ENCODE measurements around the gene AGBL4.

DNA sequence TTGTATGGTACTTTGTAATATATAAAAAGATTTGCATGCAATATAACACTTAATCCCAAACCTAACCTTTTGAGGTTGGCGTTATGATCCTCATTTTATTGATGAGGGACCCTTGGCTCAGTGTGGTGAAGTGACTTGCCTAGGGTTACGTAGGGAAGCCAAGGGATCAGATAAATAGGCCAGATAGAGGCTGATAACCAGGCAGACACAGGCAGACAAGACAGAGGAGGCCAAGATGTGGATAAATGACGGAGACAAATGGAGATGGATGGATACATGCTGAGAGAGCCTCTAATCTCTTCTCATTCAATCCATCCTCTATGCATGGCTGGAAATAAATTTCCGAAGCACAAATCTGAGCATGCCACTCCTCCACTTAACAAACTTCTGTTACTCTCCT is 1414.9 kb downstream of the AGBL4 start:
- TF ChIP-seq EZH2 (IDR thresholded peaks at IDR 0.05): no peak
- no peak for TF ChIP-seq POLR2AphosphoS5 (IDR thresholded peaks at IDR 0.05; ENCODE audit: borderline replicate concordance, low read depth, low read length)
- TF ChIP-seq FOXP2 (optimal IDR thresholded peaks at IDR 0.05; ENCODE audit: control extremely low read depth, extremely low read length, insufficient read depth): no peak

Data from SK-N-MC (cell line).